ENCODE measurements around the gene BORA.

DNA sequence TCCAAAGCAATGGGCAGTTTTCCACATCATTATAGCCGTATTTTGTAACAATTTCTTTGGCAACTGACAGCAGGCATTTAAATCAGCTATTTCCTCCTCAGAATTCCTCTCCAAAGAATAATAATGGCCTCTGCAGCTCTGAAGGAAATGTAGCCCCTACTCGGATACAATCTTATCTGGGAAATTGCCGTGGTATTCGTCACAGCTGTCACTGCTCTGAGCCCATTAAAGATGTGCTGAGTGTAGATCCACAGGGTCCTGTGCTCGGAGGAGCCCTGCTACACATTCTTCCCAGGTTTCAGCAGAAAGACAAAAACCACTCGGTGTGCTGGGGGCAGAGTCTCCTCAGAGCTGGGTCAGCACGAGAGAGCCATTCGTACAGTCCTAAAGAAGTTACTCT lies 33.4 kb upstream of the BORA start:
- TF ChIP-seq, protein P1, sequence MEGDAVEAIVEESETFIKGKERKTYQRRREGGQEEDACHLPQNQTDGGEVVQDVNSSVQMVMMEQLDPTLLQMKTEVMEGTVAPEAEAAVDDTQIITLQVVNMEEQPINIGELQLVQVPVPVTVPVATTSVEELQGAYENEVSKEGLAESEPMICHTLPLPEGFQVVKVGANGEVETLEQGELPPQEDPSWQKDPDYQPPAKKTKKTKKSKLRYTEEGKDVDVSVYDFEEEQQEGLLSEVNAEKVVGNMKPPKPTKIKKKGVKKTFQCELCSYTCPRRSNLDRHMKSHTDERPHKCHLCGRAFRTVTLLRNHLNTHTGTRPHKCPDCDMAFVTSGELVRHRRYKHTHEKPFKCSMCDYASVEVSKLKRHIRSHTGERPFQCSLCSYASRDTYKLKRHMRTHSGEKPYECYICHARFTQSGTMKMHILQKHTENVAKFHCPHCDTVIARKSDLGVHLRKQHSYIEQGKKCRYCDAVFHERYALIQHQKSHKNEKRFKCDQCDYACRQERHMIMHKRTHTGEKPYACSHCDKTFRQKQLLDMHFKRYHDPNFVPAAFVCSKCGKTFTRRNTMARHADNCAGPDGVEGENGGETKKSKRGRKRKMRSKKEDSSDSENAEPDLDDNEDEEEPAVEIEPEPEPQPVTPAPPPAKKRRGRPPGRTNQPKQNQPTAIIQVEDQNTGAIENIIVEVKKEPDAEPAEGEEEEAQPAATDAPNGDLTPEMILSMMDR (IDR thresholded peaks at IDR 0.05), result no peak
- no peak for TF ChIP-seq POLR2A (IDR thresholded peaks at IDR 0.05)

All from lower leg skin (tissue), 3 donors.